ENCODE results near the gene MSH5. TPM values are rescaled to one million over a fixed set of nuclear protein-coding genes. Genes with fewer than 3 reads are reported as not detected.

Gene MSH5
- total and polyA plus RNA-seq, 2 experiments from 2014 or later, result 12.1 to 23.9 TPM

DNA sequence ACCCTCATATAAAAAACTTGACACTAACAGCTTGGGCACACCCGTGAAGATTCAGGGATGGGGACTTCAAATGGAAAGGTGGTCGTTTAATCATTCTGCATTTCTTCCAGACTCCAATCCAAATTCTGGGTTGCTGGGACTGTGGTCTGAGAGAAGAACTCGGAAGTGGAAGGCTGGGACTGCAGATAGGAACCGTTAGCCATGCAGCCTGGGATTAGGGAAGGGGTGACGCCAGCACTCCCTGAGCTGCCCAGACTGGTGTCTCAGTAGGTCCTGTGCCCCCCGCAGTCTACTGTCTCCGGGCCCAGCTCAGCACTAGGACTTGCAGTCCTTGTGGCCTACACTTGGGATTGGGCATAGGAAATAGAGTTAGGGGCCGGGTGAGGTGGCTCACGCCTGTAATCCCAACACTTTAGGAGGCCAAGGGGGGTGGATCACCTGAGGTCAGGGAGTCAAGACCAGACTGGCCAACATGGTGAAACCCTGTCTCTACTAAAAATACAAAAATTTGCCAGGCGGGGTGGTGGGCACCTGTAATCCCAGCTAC lies 3.0 kb upstream of the MSH5 start (continued):
- no peak for TF ChIP-seq ZNF462 (CRISPR knock-in tag; IDR thresholded peaks at IDR 0.05)

- Histone ChIP-seq H3K4me3 (peak overlapping the region; percentile 96), H3F3A (replicated peaks; ENCODE audit: low read depth) (peaks cover 43% of the 10 kb centered on the region), H3K79me2 (replicated peaks; ENCODE audit: insufficient read depth) (peaks cover 27% of the 10 kb centered on the region), H3K4me2 (peak overlapping the region; percentile 91), H3K27me3 (ENCODE audit: insufficient read depth) (no peaks in the 10 kb centered on the region), H3K36me3 (ENCODE audit: insufficient read depth) (peaks cover 14% of the 10 kb centered on the region), H3K4me1 (ENCODE audit: insufficient read depth) (peaks cover 42% of the 10 kb centered on the region), H4K20me1 (replicated peaks; ENCODE audit: insufficient read depth) (0 out of 2 replicates have a peak, but pooled peaks cover 11% of the 10 kb centered on the region), H2AFZ (peak overlapping the region; percentile 73; the same call in 1 of the 2 replicates), H3K27ac (ENCODE audit: low read depth) (0 out of 2 replicates have a peak overlapping the region, but pooled peaks have one; percentile 58), H3K9me2 (ENCODE audit: insufficient read depth) (no peaks in the 10 kb centered on the region)
- Mint-ChIP-seq H3K27ac (no peak overlapping the region; the same call in 1 of the 2 replicates), H3K9me3 (no peaks in the 10 kb centered on the region; the same call in 2 of the 3 replicates), H3K4me3 (peak overlapping the region; percentile 92), H3K4me1 (peaks cover 45% of the 10 kb centered on the region), H3K27me3 (ENCODE audit: insufficient read depth, low read depth, poor library complexity) (peaks cover 29% of the 10 kb centered on the region), H3K36me3 (ENCODE audit: low read depth) (peaks cover 36% of the 10 kb centered on the region)
- DNase-seq (ENCODE audit: low spot score) (peak; percentile 56), ATAC-seq (no peak)
- TF ChIP-seq NANOG (IDR thresholded peaks at IDR 0.05; ENCODE audit: borderline replicate concordance), result no peak
- TF ChIP-seq ZNF114 (CRISPR knock-in tag; IDR thresholded peaks at IDR 0.05), result no peak
- no peak for TF ChIP-seq REST (IDR thresholded peaks at IDR 0.05; ENCODE audit: unreplicated experiment)
- TF ChIP-seq CREB1 (CRISPR knock-in tag; IDR thresholded peaks at IDR 0.05; ENCODE audit: low read depth), result no peak
- no peak for TF ChIP-seq EZH2phosphoT487 (IDR thresholded peaks at IDR 0.05; ENCODE audit: unreplicated experiment)
- TF ChIP-seq JUNB (IDR thresholded peaks at IDR 0.05; ENCODE audit: unreplicated experiment), result no peak
- no peak for TF ChIP-seq ETS1 (IDR thresholded peaks at IDR 0.05)
Observed at GRCh38 chr6:31737315-31737990, 2.4 kb upstream of the MSH5 start.
